GM19328 (cell line): Measurements from ENCODE around the gene DAB2.

Experiments
- ATAC-seq: cut with Tn5 transposase; IDR thresholded peaks from one replicate; pipeline ENCODE4 v1.9.1; 2021; ENCODE audit warnings: mild to moderate bottlenecking, moderate library complexity; ENCODE audit not compliant: unreplicated experiment

DAB2 gene

DNA sequence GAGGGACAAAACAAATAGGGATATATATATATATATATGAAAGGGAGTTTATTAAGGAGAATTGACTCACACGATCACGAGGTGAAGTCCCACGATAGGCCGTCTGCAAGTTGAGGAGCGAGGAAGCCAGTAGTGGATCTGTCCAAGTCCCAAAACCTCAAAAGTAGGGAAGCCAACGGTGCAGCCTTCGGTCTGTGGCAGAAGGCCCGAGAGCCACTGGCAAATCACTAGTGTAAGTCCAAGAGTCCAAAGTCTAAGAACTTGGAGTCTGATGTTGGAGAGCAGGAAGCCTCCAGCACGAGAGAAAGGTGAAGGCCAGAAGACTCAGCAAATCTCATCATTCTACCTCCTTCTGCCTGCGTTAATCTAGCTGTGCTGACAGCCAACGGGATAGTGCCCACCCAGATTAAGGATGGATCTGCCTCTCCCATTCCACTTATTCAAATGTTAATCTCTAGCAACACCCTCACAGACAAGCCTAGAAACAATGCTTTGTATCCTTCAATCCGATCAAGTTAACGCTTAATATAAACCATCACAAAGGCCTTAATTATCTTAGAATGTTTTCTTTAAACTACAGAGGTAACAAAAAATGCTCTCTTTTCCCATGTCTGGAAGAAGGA is 23.8 kb upstream of the DAB2 start:
- no peak for ATAC-seq

- ATAC-seq = no peak
Observed at GRCh38 chr5:39447968-39448367, 23.2 kb upstream of the DAB2 start.

DNA sequence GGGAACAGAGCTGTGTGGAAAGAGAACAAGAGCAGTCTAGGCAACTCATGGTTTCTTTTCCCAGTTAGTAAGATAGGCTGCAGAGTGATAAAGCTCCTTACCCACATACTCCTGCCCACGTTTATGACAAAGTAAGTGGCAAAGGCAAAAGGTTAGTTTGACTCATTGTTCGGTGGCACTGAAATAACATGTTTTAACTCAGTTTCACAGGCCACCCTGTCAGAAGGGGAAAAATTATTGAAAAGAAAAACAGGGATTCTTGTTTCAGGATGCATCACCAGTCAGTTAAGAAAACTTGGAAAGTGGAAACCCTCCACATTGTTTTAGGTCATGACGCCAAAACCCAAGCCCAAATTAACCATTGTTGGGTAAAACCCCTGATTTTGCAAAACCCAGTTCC is 22.3 kb upstream of the DAB2 start:
- ATAC-seq = no peak

- ATAC-seq = no peak
Observed at GRCh38 chr5:39446231-39446630, 21.5 kb upstream of the DAB2 start.

GRCh38 chr5:39443911-39444310 is 19.1 kb upstream of the DAB2 start:
- no peak for ATAC-seq

GRCh38 chr5:39442991-39443390 is 18.2 kb upstream of the DAB2 start:
- no peak for ATAC-seq

DNA sequence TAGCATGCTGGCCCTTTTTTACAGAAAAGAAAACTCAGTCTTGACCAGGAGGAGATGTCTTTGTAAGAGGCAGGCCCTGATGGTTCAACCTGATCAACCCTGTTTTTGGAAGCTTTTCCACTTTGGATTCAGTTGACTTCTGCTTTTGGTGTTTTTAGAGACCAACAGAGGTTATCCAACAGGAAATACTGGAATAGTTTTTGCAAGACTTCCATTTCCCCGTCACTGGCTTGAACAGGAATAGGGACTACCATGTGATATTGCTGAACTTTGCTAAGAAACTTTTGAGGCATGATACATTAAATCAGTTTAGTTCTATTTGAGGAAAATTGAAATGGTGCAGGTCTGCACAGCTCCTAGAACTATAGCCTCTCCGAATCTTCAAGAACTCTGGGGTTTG is 17.1 kb upstream of the DAB2 start:
- no peak for ATAC-seq

- no peak for ATAC-seq
Observed at GRCh38 chr5:39440958-39441624, 16.3 kb upstream of the DAB2 start.

DNA sequence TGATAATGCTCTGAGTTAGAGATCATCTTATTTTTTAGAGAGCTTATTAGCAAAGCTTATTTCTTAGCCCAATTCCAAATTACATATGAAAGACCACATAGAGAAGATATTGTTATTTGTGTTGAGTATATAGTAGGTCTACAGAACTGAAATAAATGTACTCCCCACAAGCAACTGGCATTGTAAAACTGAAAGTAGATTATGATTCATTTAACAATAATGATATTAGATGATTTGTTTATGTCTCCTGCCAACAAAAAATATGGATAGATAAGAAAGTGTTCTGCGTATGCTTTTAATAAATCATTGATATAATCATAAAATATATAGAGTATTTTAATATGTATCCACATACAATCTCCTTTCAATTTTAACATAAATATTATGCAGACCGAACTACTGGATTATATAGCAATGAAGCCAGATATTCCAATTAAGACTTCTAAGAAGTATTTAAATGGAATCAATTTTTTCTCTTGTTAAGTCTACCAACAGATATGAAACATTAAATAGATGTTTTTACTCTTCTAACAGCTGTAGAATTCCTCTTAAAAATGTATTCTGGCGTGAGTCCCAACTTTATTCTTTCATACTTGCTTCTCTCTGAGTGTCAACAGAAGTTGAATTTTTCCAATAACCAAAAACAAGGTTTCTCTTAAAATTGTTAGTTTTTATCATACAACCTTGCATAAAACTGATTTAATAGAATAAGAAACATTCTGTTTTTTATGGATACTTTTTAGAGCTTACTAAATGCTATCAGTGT is 15.6 kb upstream of the DAB2 start:
- ATAC-seq = no peak

DNA sequence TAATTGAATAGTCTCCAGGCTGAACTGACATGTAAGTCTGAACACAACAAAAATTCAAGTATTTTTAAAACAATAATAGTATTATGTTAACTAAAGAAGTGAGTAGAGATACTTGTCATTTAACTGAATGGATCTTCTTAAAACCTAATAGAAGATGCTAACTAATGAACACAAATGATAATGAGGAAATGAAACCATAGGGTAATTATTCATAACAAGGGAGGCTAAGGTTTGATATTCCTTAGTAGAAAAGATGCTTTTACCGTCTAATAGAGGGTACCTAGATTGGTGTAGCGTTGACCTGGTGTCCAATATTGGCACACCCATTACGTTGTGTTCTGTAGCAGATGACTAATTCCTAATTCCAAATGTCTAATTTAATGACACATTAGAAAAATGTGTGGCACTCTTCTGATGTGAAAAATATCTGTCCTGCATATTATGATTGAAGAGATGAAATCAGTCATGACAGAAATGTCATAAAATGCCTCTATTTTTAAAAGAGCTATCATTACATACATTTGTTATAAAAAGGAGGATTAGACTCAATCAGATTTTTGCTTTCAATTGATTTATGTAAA is 14.9 kb upstream of the DAB2 start:
- ATAC-seq = no peak

GRCh38 chr5:39437467-39437866 is 12.7 kb upstream of the DAB2 start:
- no peak for ATAC-seq

DNA sequence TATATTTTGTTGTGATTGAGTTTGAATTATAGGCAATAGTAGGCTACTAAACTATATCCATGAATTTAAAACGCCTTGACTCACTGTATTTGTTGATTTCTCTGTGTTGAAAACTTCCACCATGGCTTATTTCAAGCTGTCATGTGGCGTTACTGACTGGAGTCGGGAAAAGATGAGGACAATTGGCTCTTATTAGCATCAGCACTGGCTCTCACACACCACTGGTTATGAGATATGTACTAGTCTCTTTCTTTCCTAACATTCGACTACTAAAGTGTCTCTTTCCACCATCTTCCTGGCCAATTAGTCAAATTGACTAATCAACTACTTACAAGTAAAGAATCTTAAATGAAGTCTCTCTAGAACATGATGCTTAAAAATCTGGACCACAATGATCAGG is 9.1 kb upstream of the DAB2 start:
- no peak for ATAC-seq

DNA sequence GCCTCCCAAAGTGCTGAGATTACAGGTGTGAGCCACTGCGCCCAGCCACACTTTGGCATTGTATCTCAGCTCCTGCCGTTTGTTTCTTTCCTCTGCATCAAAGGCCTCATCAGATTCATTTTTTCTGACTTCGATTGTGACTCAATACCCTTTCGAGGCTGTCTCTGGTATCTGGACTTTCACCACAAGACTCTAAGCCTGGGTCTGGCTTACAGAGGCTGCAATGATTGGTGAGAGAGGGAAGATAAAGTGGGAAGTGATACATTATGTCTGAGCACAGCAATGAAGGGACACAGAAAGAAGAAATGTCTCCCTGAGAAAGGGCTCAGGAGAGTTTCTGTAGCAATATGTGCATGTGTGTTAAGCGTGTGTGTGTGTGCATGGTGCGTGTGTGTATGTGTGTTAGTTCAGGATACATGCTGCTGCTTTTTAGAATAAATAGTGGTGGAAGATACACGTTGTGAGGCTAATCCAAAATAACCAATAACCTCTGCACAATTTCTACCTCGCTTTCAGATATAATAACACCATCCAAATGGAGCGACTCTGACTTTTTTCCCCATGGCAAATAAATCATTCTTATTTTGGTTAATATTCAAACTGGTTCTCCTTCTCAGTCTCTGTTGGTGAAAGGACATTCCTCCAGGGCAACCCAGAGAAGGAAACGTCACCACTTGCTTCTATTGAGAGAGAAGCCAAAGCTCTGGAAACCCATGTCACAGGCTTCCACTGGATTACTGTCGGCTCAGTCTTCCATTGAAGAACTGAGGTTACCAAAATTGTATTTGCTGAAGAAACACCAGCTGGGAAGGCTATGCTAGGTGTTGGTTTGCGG is 8.1 kb upstream of the DAB2 start:
- ATAC-seq = no peak

GRCh38 chr5:39430461-39430860 is 5.7 kb upstream of the DAB2 start:
- no peak for ATAC-seq

GRCh38 chr5:39428640-39429039 is 3.9 kb upstream of the DAB2 start:
- no peak for ATAC-seq

DNA sequence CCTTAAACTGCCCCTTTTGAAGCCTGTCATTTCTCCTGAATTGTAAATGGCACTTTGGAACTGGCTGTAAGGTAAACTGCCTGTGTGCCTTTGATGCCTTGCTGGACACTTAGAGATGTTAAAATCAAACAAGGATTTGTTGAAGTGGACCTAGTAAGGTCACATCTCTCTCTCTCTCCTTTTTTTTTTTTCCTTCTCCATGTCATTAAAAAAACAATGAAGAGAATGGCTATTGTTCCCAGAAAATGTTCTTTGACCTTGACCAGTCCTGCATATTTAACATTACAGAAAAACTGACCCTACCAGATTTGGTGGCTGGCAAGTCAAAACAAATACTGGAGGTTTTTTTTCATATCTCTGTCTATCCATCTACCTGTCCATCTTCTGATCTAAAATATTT is 2.9 kb upstream of the DAB2 start:
- ATAC-seq = no peak

DNA sequence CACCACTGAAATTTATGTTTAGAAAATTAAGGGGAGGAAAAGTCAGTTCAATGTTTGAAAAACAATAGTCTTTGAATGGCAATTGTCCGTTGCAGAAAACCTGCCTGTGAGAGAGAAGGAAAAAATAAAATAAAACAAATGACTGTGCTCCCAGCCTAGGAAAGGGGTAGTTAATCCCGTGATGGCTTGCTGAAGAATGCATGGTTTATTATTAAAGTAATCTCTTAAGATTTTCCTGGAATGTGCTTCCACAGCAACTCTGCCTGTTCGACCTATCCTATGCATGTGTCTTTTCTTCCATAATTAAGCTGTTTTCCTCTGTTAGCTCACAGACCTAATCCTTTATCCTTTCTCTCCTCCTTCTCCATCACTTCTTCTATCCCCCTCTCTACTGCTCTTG is 2.4 kb upstream of the DAB2 start:
- ATAC-seq = no peak

- ATAC-seq = no peak
Observed at GRCh38 chr5:39426746-39427105, 1.9 kb upstream of the DAB2 start.

GRCh38 chr5:39426051-39426745 is 1.4 kb upstream of the DAB2 start:
- no peak for ATAC-seq

GRCh38 chr5:39423331-39423751 is 1.4 kb downstream of the DAB2 start:
- ATAC-seq = no peak
